OCI-LY1 (cell line): ENCODE data around the gene LHX2.

Experiments used
- H2AFZ ChIP-seq: fragments of 200-600 bp; sonication (generic), shearing (Covaris generic); 2 replicates; pipeline ENCODE4 v1.6.0; 2014; ENCODE audit warnings: antibody characterized with exemption, mild to moderate bottlenecking, low read length
- H3F3A ChIP-seq: fragments of 200-600 bp; sonication (generic), shearing (Covaris generic); 2 replicates; pipeline ENCODE4 v1.6.0; 2014; ENCODE audit warnings: mild to moderate bottlenecking, antibody characterized with exemption, low read length, moderate library complexity; ENCODE audit not compliant: insufficient read depth
- H3K27ac ChIP-seq: fragments of 200-600 bp; sonication (generic); 2 replicates; pipeline ENCODE4 v1.5.1; 2014; ENCODE audit warnings: low read length, mixed run types, mild to moderate bottlenecking, low read depth; ENCODE audit not compliant: poor library complexity, severe bottlenecking
- H3K27me3 ChIP-seq: fragments of 200-600 bp; sonication (generic); 2 replicates; pipeline ENCODE4 v1.6.0; 2014; ENCODE audit warnings: antibody characterized with exemption, mild to moderate bottlenecking, low read length, moderate library complexity; ENCODE audit not compliant: insufficient read depth
- H3K36me3 ChIP-seq: fragments of 200-600 bp; sonication (generic); 2 replicates; pipeline ENCODE4 v1.6.1; 2014; ENCODE audit warnings: mild to moderate bottlenecking, antibody characterized with exemption, low read length, moderate library complexity, mixed read lengths; ENCODE audit not compliant: insufficient read depth
- H3K4me1 ChIP-seq: fragments of 200-600 bp; sonication (generic); 2 replicates; pipeline ENCODE4 v1.5.1; 2014; ENCODE audit warnings: mild to moderate bottlenecking, low read length, moderate library complexity; ENCODE audit not compliant: insufficient read depth, severe bottlenecking
- H3K4me2 ChIP-seq: fragments of 200-600 bp; sonication (generic), shearing (Covaris generic); 2 replicates; pipeline ENCODE4 v1.6.1; 2014; ENCODE audit warnings: low read length
- H3K4me3 ChIP-seq: fragments of 200-600 bp; sonication (generic); 2 replicates; pipeline ENCODE4 v1.5.1; 2014; ENCODE audit warnings: low read length, low read depth, mild to moderate bottlenecking, mixed read lengths; ENCODE audit not compliant: poor library complexity, severe bottlenecking
- H3K79me2 ChIP-seq: fragments of 200-600 bp; shearing (Covaris generic); 2 replicates; pipeline ENCODE4 v1.6.1; 2016; ENCODE audit warnings: mixed run types, low read length, mixed read lengths; ENCODE audit not compliant: insufficient read depth
- H3K9ac ChIP-seq: fragments of 200-600 bp; sonication (generic), shearing (Covaris generic); 2 replicates; pipeline ENCODE4 v1.6.1; 2014; ENCODE audit warnings: mild to moderate bottlenecking, low read length, mixed read lengths
- H3K9me2 ChIP-seq: fragments of 200-600 bp; sonication (generic), shearing (Covaris generic); 2 replicates; pipeline ENCODE4 v1.6.1; 2014; ENCODE audit warnings: low read depth, mild to moderate bottlenecking, low read length, mixed read lengths
- H3K9me3 ChIP-seq: fragments of 200-600 bp; shearing (Covaris generic); 2 replicates; pipeline ENCODE4 v1.6.1; 2014; ENCODE audit warnings: low read length, mixed read lengths
- H4K20me1 ChIP-seq: fragments of 200-600 bp; sonication (generic), shearing (Covaris generic); 2 replicates; pipeline ENCODE4 v1.6.0; 2016; ENCODE audit warnings: mild to moderate bottlenecking, low read length; ENCODE audit not compliant: insufficient read depth
- CTCF ChIP-seq: fragments of 200-600 bp; sonication (generic), shearing (Covaris generic); IDR thresholded peaks from 2 replicates; pipeline ENCODE4 v1.5.1; 2017; ENCODE audit warnings: mild to moderate bottlenecking, antibody characterized with exemption, low read length, moderate library complexity, mixed read lengths
- EZH2 ChIP-seq: fragments of 200-600 bp; sonication (generic), shearing (Covaris generic); IDR thresholded peaks from 2 replicates; pipeline ENCODE4 v1.8.0; 2017; ENCODE audit warnings: borderline replicate concordance, mixed run types, mild to moderate bottlenecking, antibody characterized with exemption, low read length, moderate library complexity, mixed read lengths

Gene LHX2

DNA sequence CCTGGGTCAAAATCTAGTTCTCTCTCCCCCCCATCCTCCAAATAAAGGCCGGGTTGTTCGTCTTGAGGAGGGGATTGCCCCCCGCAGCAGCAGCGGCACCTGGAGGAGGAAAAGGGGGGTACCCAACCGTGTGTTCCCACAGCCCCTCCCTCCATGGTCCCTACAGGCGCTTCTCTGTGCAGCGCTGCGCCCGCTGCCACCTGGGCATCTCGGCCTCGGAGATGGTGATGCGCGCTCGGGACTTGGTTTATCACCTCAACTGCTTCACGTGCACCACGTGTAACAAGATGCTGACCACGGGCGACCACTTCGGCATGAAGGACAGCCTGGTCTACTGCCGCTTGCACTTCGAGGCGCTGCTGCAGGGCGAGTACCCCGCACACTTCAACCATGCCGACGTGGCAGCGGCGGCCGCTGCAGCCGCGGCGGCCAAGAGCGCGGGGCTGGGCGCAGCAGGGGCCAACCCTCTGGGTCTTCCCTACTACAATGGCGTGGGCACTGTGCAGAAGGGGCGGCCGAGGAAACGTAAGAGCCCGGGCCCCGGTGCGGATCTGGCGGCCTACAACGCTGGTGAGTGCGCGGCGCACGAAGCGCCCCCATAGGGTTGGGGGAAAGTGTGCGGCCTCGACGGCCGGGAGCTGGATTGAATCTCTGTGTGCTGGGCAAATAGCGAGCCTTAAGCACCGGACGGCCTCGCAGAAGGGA is 3.5 kb downstream of the LHX2 start:
- peaks cover 5% of the 10 kb centered on the region; the same call in 1 of the 2 replicates for H3K27me3 ChIP-seq
- no peaks in the 10 kb centered on the region for H3K36me3 ChIP-seq
- no peak overlapping the region for H3K4me3 ChIP-seq
- TF ChIP-seq CTCF, result no peak
- TF ChIP-seq EZH2, result no peak
- H3K4me2 ChIP-seq, result no peak overlapping the region
- H3K27ac ChIP-seq, result no peak overlapping the region
- H3K9ac ChIP-seq, result no peak overlapping the region
- no peak overlapping the region for H2AFZ ChIP-seq
- H3K9me2 ChIP-seq, result no peaks in the 10 kb centered on the region
- no peaks in the 10 kb centered on the region for H3K4me1 ChIP-seq
- H3F3A ChIP-seq, result no peaks in the 10 kb centered on the region
- no peaks in the 10 kb centered on the region for H3K9me3 ChIP-seq
- no peaks in the 10 kb centered on the region for H3K79me2 ChIP-seq
- no peaks in the 10 kb centered on the region for H4K20me1 ChIP-seq

- Histone ChIP-seq H3K4me1 (peaks cover 2% of the 10 kb centered on the region), H3K9me2 (no peaks in the 10 kb centered on the region), H3K9me3 (no peaks in the 10 kb centered on the region), H3F3A (no peaks in the 10 kb centered on the region), H3K4me3 (no peak overlapping the region), H4K20me1 (no peaks in the 10 kb centered on the region), H3K36me3 (no peaks in the 10 kb centered on the region), H3K79me2 (no peaks in the 10 kb centered on the region), H3K9ac (no peak overlapping the region), H2AFZ (no peak overlapping the region), H3K4me2 (no peak overlapping the region), H3K27me3 (peaks cover 5% of the 10 kb centered on the region; the same call in 1 of the 2 replicates), H3K27ac (no peak overlapping the region)
- no peak for TF ChIP-seq EZH2
- TF ChIP-seq CTCF, result no peak
Observed at GRCh38 chr9:124015661-124016131, 4.1 kb downstream of the LHX2 start.

DNA sequence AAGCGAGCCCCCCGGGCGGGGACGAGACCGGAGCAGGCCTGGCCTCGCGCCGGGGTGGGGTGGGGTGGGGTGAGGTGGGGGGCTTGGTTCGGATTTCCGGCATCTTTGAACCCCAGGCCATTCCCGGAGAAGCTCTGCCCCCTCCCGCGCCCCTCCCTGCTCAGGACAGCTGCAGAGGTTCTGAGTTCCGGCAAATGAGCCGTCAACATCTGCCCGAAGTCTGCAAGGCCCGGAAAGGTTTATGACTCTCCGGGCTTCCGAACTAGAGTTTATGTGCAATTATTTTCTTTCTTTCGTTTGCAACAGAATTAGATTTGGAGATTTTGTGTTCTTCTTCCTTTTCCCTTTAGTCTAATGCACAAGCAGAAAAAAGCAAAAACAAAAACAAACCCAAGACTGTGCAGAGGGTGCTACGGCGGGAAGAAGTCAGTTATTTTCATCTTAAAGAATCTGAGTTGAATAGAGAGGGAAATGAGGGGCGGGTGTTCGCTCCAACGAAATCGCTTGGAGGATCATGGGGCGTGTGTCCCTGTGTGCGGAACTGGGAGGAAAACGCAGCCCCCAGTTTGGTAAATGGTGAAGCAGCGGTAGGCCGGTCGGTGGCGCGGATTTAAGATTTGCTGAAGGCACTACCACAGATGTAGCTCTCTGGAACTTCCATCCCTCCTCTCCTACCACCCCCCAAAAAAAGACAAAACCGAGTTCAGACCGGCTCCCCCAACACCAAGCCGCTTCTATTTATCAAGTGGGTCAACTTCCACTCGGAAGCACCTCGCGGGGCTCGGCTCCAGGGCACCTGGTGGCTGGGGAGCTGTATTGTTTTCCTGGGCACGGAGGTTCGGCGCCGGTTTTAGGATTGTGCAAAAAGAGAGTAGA is 4.8 kb downstream of the LHX2 start:
- H2AFZ ChIP-seq, result no peak overlapping the region
- H3K27ac ChIP-seq, result no peak overlapping the region
- H3K36me3 ChIP-seq, result no peaks in the 10 kb centered on the region
- H3K27me3 ChIP-seq, result peaks cover 5% of the 10 kb centered on the region; the same call in 1 of the 2 replicates
- H3F3A ChIP-seq, result no peaks in the 10 kb centered on the region
- TF ChIP-seq CTCF, result no peak
- TF ChIP-seq EZH2, result no peak
- peaks cover 9% of the 10 kb centered on the region for H3K4me1 ChIP-seq
- no peaks in the 10 kb centered on the region for H3K79me2 ChIP-seq
- H3K9me2 ChIP-seq, result no peaks in the 10 kb centered on the region
- H4K20me1 ChIP-seq, result no peaks in the 10 kb centered on the region
- no peak overlapping the region for H3K4me2 ChIP-seq
- no peak overlapping the region for H3K9ac ChIP-seq
- H3K9me3 ChIP-seq, result no peaks in the 10 kb centered on the region
- H3K4me3 ChIP-seq, result no peak overlapping the region
